HEK293 (cell line): ENCODE data around the gene TMEM63A.

ENCODE experiments used
- CTCF ChIA-PET: fragments of 350-600 bp; formaldehyde crosslinking; extraction: SDS; loops from one replicate; lab custom pipeline; 2021; ENCODE audit warnings: antibody characterized with exemption; lab: Yijun Ruan, JAX
- POLR2A ChIA-PET: fragments of 300-600 bp; formaldehyde crosslinking; extraction: SDS; loops from one replicate; lab custom pipeline; 2020; ENCODE audit warnings: antibody characterized with exemption, inconsistent platforms; lab: Yijun Ruan, JAX
- H3K27ac ChIP-seq: fragments of 200-500 bp; sonication (Bioruptor generic); 2 replicates; pipeline ENCODE4 v1.5.1; 2014; ENCODE audit warnings: low read depth, low read length, control low read depth, inconsistent platforms; ENCODE audit errors: extremely low read depth
- H3K36me3 ChIP-seq, 2 experiments: fragments of 200-500 bp in 1 of 2; sonication (Bioruptor generic) in 1 of 2; 1 replicate in 1 of 2; 2 replicates in 1 of 2; pipeline ENCODE4 v1.5.1; 2014 to 2017; ENCODE audit warnings: inconsistent platforms in 2 of 2, low read length in 2 of 2; ENCODE audit not compliant: control insufficient read depth in 2 of 2, insufficient read depth in 1 of 2
- H3K4me1 ChIP-seq: fragments of 200-500 bp; sonication (Bioruptor generic); 2 replicates; pipeline ENCODE4 v1.5.1; 2014; ENCODE audit warnings: mild to moderate bottlenecking, low read length, inconsistent platforms; ENCODE audit not compliant: control insufficient read depth, insufficient read depth
- H3K4me3 ChIP-seq: 2 replicates; pipeline ENCODE4 v1.5.1; 2011; ENCODE audit warnings: low read depth, mild to moderate bottlenecking, control low read depth, low read length, moderate library complexity
- H3K9me3 ChIP-seq: fragments of 200-500 bp; sonication (Bioruptor generic); 2 replicates; pipeline ENCODE4 v1.5.1; 2014; ENCODE audit warnings: low read depth, low read length, inconsistent platforms; ENCODE audit not compliant: control insufficient read depth, insufficient read depth
- BCL11B ChIP-seq: fragments of 450-650 bp; formaldehyde crosslinking; IDR thresholded peaks from 2 replicates; pipeline ENCODE4 v1.5.1; 2016; ENCODE audit warnings: low read depth, missing biosample characterization, missing genetic modification characterization
- GLI2 ChIP-seq: fragments of 450-650 bp; formaldehyde crosslinking; IDR thresholded peaks from 2 replicates; pipeline ENCODE4; 2017; ENCODE audit warnings: missing biosample characterization, missing genetic modification characterization, low read depth, borderline replicate concordance
- IKZF3 ChIP-seq: fragments of 450-650 bp; IDR thresholded peaks from 2 replicates; pipeline ENCODE4 v1.5.0; 2018; ENCODE audit warnings: missing biosample characterization, mild to moderate bottlenecking, missing genetic modification characterization, moderate library complexity
- MEIS1 ChIP-seq: sonication (generic); formaldehyde crosslinking; IDR thresholded peaks from 2 replicates; pipeline ENCODE4 v1.8.1; 2022; ENCODE audit warnings: missing genetic modification reagents, mild to moderate bottlenecking, borderline replicate concordance
- SCRT1 ChIP-seq: fragments of 450-650 bp; formaldehyde crosslinking; IDR thresholded peaks from 2 replicates; pipeline ENCODE4 v1.5.1; 2016; ENCODE audit warnings: missing biosample characterization, missing genetic modification characterization, borderline replicate concordance
- SCRT2 ChIP-seq: fragments of 450-650 bp; formaldehyde crosslinking; IDR thresholded peaks from 2 replicates; pipeline ENCODE4 v1.5.1; 2016; ENCODE audit warnings: missing biosample characterization, missing genetic modification characterization
- SP2 ChIP-seq: fragments of 450-650 bp; formaldehyde crosslinking; IDR thresholded peaks from 2 replicates; pipeline ENCODE4 v1.5.1; 2016; ENCODE audit warnings: missing biosample characterization, missing genetic modification characterization
- SP3 ChIP-seq: fragments of 450-650 bp; formaldehyde crosslinking; IDR thresholded peaks from 2 replicates; pipeline ENCODE4 v1.5.1; 2016; ENCODE audit warnings: missing biosample characterization, missing genetic modification characterization
- TCF7L2 ChIP-seq: IDR thresholded peaks from 2 replicates; pipeline ENCODE4 v1.6.1; 2011; ENCODE audit warnings: low read depth, mild to moderate bottlenecking, inconsistent platforms, low read length, moderate library complexity, borderline replicate concordance
- WT1 ChIP-seq: fragments of 450-650 bp; formaldehyde crosslinking; IDR thresholded peaks from 2 replicates; pipeline ENCODE4 v1.5.1; 2016; ENCODE audit warnings: missing biosample characterization, missing genetic modification characterization
- ZBTB17 ChIP-seq: fragments of 450-650 bp; formaldehyde crosslinking; IDR thresholded peaks from 2 replicates; pipeline ENCODE4 v1.5.1; 2016; ENCODE audit warnings: missing biosample characterization, missing genetic modification characterization
- ZBTB6 ChIP-seq: fragments of 450-650 bp; formaldehyde crosslinking; IDR thresholded peaks from 2 replicates; pipeline ENCODE4 v1.5.1; 2017; ENCODE audit warnings: missing biosample characterization, missing genetic modification characterization
- ZNF114 ChIP-seq: fragments of 450-650 bp; formaldehyde crosslinking; IDR thresholded peaks from 2 replicates; pipeline ENCODE4 v1.5.0; 2017; ENCODE audit warnings: missing biosample characterization, missing genetic modification characterization
- ZNF132 ChIP-seq: fragments of 450-650 bp; formaldehyde crosslinking; IDR thresholded peaks from 2 replicates; pipeline ENCODE4 v1.5.1; 2017; ENCODE audit warnings: missing biosample characterization, missing genetic modification characterization, borderline replicate concordance
- ZNF148 ChIP-seq: fragments of 450-650 bp; formaldehyde crosslinking; IDR thresholded peaks from 2 replicates; pipeline ENCODE4 v1.5.0; 2017; ENCODE audit warnings: missing biosample characterization, missing genetic modification characterization, borderline replicate concordance
- ZNF169 ChIP-seq: fragments of 450-650 bp; formaldehyde crosslinking; IDR thresholded peaks from 2 replicates; pipeline ENCODE4 v1.5.1; 2016; ENCODE audit warnings: missing biosample characterization, missing genetic modification characterization
- ZNF184 ChIP-seq: fragments of 450-650 bp; IDR thresholded peaks from 2 replicates; pipeline ENCODE4 v1.5.1; 2018; ENCODE audit warnings: missing biosample characterization, mild to moderate bottlenecking, missing genetic modification characterization
- ZNF19 ChIP-seq: fragments of 450-650 bp; formaldehyde crosslinking; IDR thresholded peaks from 2 replicates; pipeline ENCODE4; 2016; ENCODE audit warnings: missing biosample characterization, missing genetic modification characterization, low read depth
- ZNF202 ChIP-seq: fragments of 450-650 bp; formaldehyde crosslinking; IDR thresholded peaks from 2 replicates; pipeline ENCODE4 v1.5.1; 2016; ENCODE audit warnings: missing biosample characterization, missing genetic modification characterization, borderline replicate concordance
- ZNF391 ChIP-seq: fragments of 450-650 bp; formaldehyde crosslinking; IDR thresholded peaks from 2 replicates; pipeline ENCODE4 v1.5.1; 2016; ENCODE audit warnings: low read depth, missing biosample characterization, missing genetic modification characterization, borderline replicate concordance
- ZNF48 ChIP-seq: fragments of 450-650 bp; formaldehyde crosslinking; IDR thresholded peaks from 2 replicates; pipeline ENCODE4 v1.5.1; 2016; ENCODE audit warnings: missing biosample characterization, missing genetic modification characterization
- ZNF488 ChIP-seq: fragments of 450-650 bp; formaldehyde crosslinking; IDR thresholded peaks from 2 replicates; pipeline ENCODE4 v1.5.1; 2016; ENCODE audit warnings: missing biosample characterization, missing genetic modification characterization
- ZNF530 ChIP-seq: fragments of 450-650 bp; formaldehyde crosslinking; IDR thresholded peaks from 2 replicates; pipeline ENCODE4 v1.5.1; 2016; ENCODE audit warnings: low read depth, missing biosample characterization, missing genetic modification characterization
- ZNF555 ChIP-seq: fragments of 450-650 bp; formaldehyde crosslinking; conservative IDR thresholded peaks from 2 replicates; pipeline ENCODE4 v1.5.1; 2017; ENCODE audit warnings: missing biosample characterization, mild to moderate bottlenecking, missing genetic modification characterization, inconsistent platforms
- ZNF560 ChIP-seq: fragments of 450-650 bp; formaldehyde crosslinking; IDR thresholded peaks from 2 replicates; pipeline ENCODE4 v1.5.1; 2017; ENCODE audit warnings: missing biosample characterization, missing genetic modification characterization, borderline replicate concordance
- ZNF580 ChIP-seq: fragments of 450-650 bp; formaldehyde crosslinking; IDR thresholded peaks from 2 replicates; pipeline ENCODE4 v1.5.1; 2016; ENCODE audit warnings: missing biosample characterization, missing genetic modification characterization
- ZNF585B ChIP-seq: fragments of 450-650 bp; formaldehyde crosslinking; IDR thresholded peaks from 2 replicates; pipeline ENCODE4 v1.5.1; 2016; ENCODE audit warnings: missing biosample characterization, missing genetic modification characterization
- ZNF658 ChIP-seq: fragments of 450-650 bp; formaldehyde crosslinking; IDR thresholded peaks from 2 replicates; pipeline ENCODE4; 2016; ENCODE audit warnings: missing biosample characterization, missing genetic modification characterization
- ZNF701 ChIP-seq: fragments of 450-650 bp; formaldehyde crosslinking; IDR thresholded peaks from 2 replicates; pipeline ENCODE4 v1.5.1; 2016; ENCODE audit warnings: missing biosample characterization, missing genetic modification characterization
- ZSCAN5A ChIP-seq: fragments of 450-650 bp; formaldehyde crosslinking; IDR thresholded peaks from 2 replicates; pipeline ENCODE4 v1.5.1; 2016; ENCODE audit warnings: missing biosample characterization, missing genetic modification characterization

TMEM63A gene

GRCh38 chr1:225850370-225850769 is 31.8 kb downstream of the TMEM63A start (continued):
- TF ChIP-seq MEIS1 (CRISPR knock-in tag) (no peak), ZNF19 (tag by site-specific recombination) (no peak), ZNF132 (tag by site-specific recombination) (no peak), WT1 (no peak), BCL11B (tag by site-specific recombination) (no peak), ZNF202 (tag by site-specific recombination) (no peak), TCF7L2 (no peak), ZBTB6 (tag by site-specific recombination) (no peak), ZNF391 (tag by site-specific recombination) (no peak)

GRCh38 chr1:225849925-225850324 is 32.3 kb downstream of the TMEM63A start:
- H3K4me3 ChIP-seq = no peak overlapping the region
- ChIA-PET POLR2A (interaction anchor here (0.9 to 1.6 kb wide), 3 partner anchors 8 to 37 kb away, joined by 3 to 5 read pairs (median 4); partner anchors contain the start of gene TMEM63A), CTCF (interaction anchor here (0.6 to 8.2 kb wide), 6 partner anchors 27 to 378 kb away, joined by 3 to 104 read pairs (median 3); no protein-coding TSS in a partner anchor)
- H3K27ac ChIP-seq = no peak overlapping the region
- H3K9me3 ChIP-seq = no peaks in the 10 kb centered on the region
- H3K4me1 ChIP-seq = no peaks in the 10 kb centered on the region
- H3K36me3 ChIP-seq = peaks cover 4 to 68% of the 10 kb centered on the region in 2 experiments; a peak in 2 of 3 replicates
- TF ChIP-seq SCRT1 (tag by site-specific recombination) = no peak
- TF ChIP-seq ZNF560 (tag by site-specific recombination) = no peak
- no peak for TF ChIP-seq ZNF530 (tag by site-specific recombination)
- no peak for TF ChIP-seq SCRT2 (tag by site-specific recombination)
- no peak for TF ChIP-seq SP3
- TF ChIP-seq ZNF148 (tag by site-specific recombination) = no peak
- TF ChIP-seq ZNF555 (tag by site-specific recombination) = no peak
- no peak for TF ChIP-seq ZNF169 (tag by site-specific recombination)
- no peak for TF ChIP-seq SP2 (tag by site-specific recombination)
- peak; percentile 56; the same call in 1 of the 2 replicates for TF ChIP-seq ZNF184 (tag by site-specific recombination)
- no peak for TF ChIP-seq ZNF580 (tag by site-specific recombination)
- no peak for TF ChIP-seq GLI2
- TF ChIP-seq ZNF658 (tag by site-specific recombination) = no peak
- peak; percentile 48; the same call in 1 of the 2 replicates for TF ChIP-seq ZBTB17 (tag by site-specific recombination)
- TF ChIP-seq ZNF48 (tag by site-specific recombination) = no peak
- TF ChIP-seq ZBTB6 (tag by site-specific recombination) = no peak
- TF ChIP-seq ZSCAN5A = no peak
- TF ChIP-seq ZNF585B = no peak
- no peak for TF ChIP-seq ZNF701 (tag by site-specific recombination)
- no peak for TF ChIP-seq ZNF114 (tag by site-specific recombination)
- TF ChIP-seq IKZF3 (tag by site-specific recombination) = no peak
- no peak for TF ChIP-seq ZNF488 (tag by site-specific recombination)
